Spleen (tissue), 11 donors: ENCODE data around the gene TSC22D1. TPM values are rescaled to one million over a fixed set of nuclear protein-coding genes. Genes with fewer than 3 reads are reported as not detected.

Experiments used
- DNase-seq: peaks from one replicate; pipeline ENCODE4 v3.0.0-alpha.2; 2020
- H3K27ac ChIP-seq, 8 donors: fragments of 200-600 bp; sonication (generic) in 7 of 8; 1 replicate in 4 of 8; 2 replicates in 4 of 8; pipeline versions ENCODE4 v1.5.0 to v1.8.0; 2016 to 2021; ENCODE audit warnings: inconsistent platforms in 4 of 8, mild to moderate bottlenecking in 4 of 8, moderate library complexity in 1 of 8
- H3K27me3 ChIP-seq, 7 donors: fragments of 200-600 bp; sonication (generic) in 6 of 7; replicated peaks in 1 of 7; 1 replicate in 4 of 7; 2 replicates in 3 of 7; pipeline versions ENCODE4 v1.5.0 to v1.8.0; 2016 to 2021; ENCODE audit warnings: inconsistent platforms in 3 of 7, mild to moderate bottlenecking in 1 of 7
- H3K36me3 ChIP-seq, 6 donors: fragments of 200-600 bp; sonication (generic) in 5 of 6; 1 replicate in 4 of 6; 2 replicates in 2 of 6; pipeline versions ENCODE4 v1.5.0 to v1.8.0; 2016 to 2021; ENCODE audit warnings: inconsistent platforms in 2 of 6
- H3K4me1 ChIP-seq, 6 donors: fragments of 200-600 bp; sonication (generic) in 5 of 6; 1 replicate in 3 of 6; 2 replicates in 3 of 6; pipeline versions ENCODE4 v1.5.0 to v1.8.0; 2016 to 2021; ENCODE audit warnings: inconsistent platforms in 3 of 6
- H3K4me3 ChIP-seq, 8 donors: fragments of 200-600 bp; sonication (generic) in 7 of 8; 1 replicate in 4 of 8; 2 replicates in 4 of 8; pipeline versions ENCODE4 v1.5.0 to v1.8.0; 2016 to 2021; ENCODE audit warnings: inconsistent platforms in 4 of 8, mild to moderate bottlenecking in 4 of 8, moderate library complexity in 2 of 8
- H3K9me3 ChIP-seq, 8 donors: fragments of 200-600 bp; sonication (generic) in 7 of 8; 1 replicate in 4 of 8; 2 replicates in 4 of 8; pipeline versions ENCODE4 v1.5.0 to v1.8.0; 2016 to 2021; ENCODE audit warnings: inconsistent platforms in 4 of 8
- POLR2A ChIP-seq, 3 donors: fragments of 450-650 bp; IDR thresholded peaks; one replicate each; pipeline ENCODE4 v1.5.1; 2017; ENCODE audit warnings: antibody characterized with exemption in 3 of 3, mild to moderate bottlenecking in 1 of 3
- POLR2AphosphoS5 ChIP-seq, 3 donors: sonication (generic); formaldehyde crosslinking; IDR thresholded peaks; one replicate each; pipeline ENCODE4 v1.5.1; 2017; ENCODE audit warnings: antibody characterized with exemption in 3 of 3
- WGBS, 5 donors: extraction: QIAGEN DNeasy Blood & Tissue Kit in 3 of 5; methylation state at CpG; one replicate each; pipeline versions ENCODE4 v1.1.5 to v1.1.7; 2013 to 2018; 5-methylcytosine and 5-hydroxymethylcytosine counted together
- intact Hi-C: fragments of 100-400 bp; cut with DNase I; formaldehyde crosslinking; loops from one replicate; pipeline ENCODE4 v1.15.0; 2023; ENCODE audit warnings: low total_unique reads
- polyA plus RNA-seq, 3 donors: library from polyadenylated mRNA; stranded (reverse); fragments of 200-250 nt; gene quantifications; one replicate each; pipeline ENCODE4 v1.2.1, GENCODE V29; 2013
- total RNA-seq, 7 donors: library from RNA; depleted of rRNA in 3 of 7; stranded (reverse); fragments of >200 nt in 3 of 7; fragmentation: NEBNext Ultra II Directional in 4 of 7; extraction: Animal tissue kit (Norgen Biotek cat#: 25700) in 4 of 7; gene quantifications; one replicate each; pipeline versions ENCODE4 v1.1.0 to v1.2.1, GENCODE V29; 2016 to 2021
- TF ChIP-seq, protein P1 (sequence below), 11 experiments: fragments of 200-600 bp in 7 of 11; fragments of 450-650 bp in 4 of 11; sonication (generic) in 4 of 11; IDR thresholded peaks in 8 of 11; conservative IDR thresholded peaks in 3 of 11; 1 replicate in 7 of 11; 2 replicates in 4 of 11; pipeline versions ENCODE4 v1.4.0 to v1.8.0; 2016 to 2021; ENCODE audit warnings: antibody characterized with exemption in 11 of 11, inconsistent platforms in 4 of 11, mild to moderate bottlenecking in 1 of 11
- donor health status: healthy with polysubstance abuse.
- donor health status: DM: no; HTN: no; CAD: no; lungs with moderate emphysema.
- donor health status: DM: no; HTN: no; CAD: no.
- donor health status: Bipolar disorder and iron deficiency.
- donor health status: healthy.
- donor health status: DM: no; HTN: no; CAD: no.
- donor health status: DM: yes; HTN: yes; CAD: no.

Gene TSC22D1
- total and polyA plus RNA-seq, 10 donors, result 14.3 to 66.3 (median 42.6) TPM

DNA sequence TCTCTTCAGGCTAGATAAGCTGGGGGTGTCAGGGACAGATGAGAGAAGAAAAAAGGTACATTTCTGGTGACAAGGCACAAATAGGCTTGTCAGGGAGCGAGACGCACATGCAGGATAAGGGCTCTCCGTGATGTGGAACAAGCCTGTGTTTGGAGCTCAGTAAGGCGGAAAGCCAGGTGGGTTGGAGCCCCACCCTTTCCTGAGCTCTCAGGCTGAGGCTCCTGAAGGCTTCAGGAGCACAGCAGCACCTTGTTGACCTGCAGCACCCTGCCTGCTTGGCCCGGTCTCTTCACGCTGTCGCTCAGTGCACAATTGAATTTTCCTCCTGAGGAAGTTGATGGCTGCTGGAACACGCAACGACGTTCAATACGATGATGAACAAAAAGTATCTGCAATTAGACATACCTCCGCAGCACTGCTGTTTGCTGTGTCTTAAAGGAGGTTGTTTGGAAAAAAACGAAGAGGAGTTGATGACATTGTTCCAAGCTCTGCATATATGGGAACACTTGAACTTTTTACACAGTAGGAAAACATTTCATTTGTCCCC, 173.2 kb downstream of the TSC22D1 start:
- H3K36me3 ChIP-seq, result no peaks in the 10 kb centered on the region
- H3K9me3 ChIP-seq, result no peaks in the 10 kb centered on the region
- WGBS, 5 donors, result 88 to 91% (median 89%) methylated on average over 13 of the region's 13 CpGs
- peak; percentile 23 for DNase-seq
- no peak overlapping the region for H3K27ac ChIP-seq
- intact Hi-C loops, result no loop called here
- no peak overlapping the region for H3K4me3 ChIP-seq
- no peak for TF ChIP-seq POLR2AphosphoS5 (IDR thresholded peaks at IDR 0.05)
- TF ChIP-seq, protein P1, sequence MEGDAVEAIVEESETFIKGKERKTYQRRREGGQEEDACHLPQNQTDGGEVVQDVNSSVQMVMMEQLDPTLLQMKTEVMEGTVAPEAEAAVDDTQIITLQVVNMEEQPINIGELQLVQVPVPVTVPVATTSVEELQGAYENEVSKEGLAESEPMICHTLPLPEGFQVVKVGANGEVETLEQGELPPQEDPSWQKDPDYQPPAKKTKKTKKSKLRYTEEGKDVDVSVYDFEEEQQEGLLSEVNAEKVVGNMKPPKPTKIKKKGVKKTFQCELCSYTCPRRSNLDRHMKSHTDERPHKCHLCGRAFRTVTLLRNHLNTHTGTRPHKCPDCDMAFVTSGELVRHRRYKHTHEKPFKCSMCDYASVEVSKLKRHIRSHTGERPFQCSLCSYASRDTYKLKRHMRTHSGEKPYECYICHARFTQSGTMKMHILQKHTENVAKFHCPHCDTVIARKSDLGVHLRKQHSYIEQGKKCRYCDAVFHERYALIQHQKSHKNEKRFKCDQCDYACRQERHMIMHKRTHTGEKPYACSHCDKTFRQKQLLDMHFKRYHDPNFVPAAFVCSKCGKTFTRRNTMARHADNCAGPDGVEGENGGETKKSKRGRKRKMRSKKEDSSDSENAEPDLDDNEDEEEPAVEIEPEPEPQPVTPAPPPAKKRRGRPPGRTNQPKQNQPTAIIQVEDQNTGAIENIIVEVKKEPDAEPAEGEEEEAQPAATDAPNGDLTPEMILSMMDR (IDR thresholded peaks at IDR 0.05 in 8 of 11, conservative IDR thresholded peaks at IDR 0.05 in 3 of 11), result no peak
- TF ChIP-seq POLR2A (IDR thresholded peaks at IDR 0.05), result no peak
- peaks cover 0 to 25% (median 0%) of the 10 kb centered on the region in 7 donors for H3K27me3 ChIP-seq
- H3K4me1 ChIP-seq, result peaks cover 0 to 10% (median 2%) of the 10 kb centered on the region in 6 donors

DNA sequence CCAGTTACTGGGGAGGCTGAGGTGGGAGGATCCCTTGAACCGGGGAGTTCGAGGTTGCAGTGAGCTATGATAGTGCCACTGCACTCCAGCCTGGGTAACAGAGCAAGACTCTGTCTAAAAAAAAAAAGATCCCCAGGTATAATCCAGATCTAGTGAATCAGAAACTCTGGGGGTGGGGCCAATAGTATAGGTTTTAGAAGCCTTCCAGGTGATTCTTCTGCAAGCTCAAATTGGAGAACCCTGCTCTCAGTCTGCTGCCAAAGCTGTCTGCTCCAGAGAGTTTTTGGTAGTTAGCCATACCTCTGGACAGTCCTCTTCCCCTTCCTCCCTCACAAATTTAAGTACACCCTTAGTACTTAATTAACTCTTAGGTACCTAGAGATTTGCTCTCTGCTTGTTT, 174.6 kb downstream of the TSC22D1 start:
- intact Hi-C loops, result no loop called here
- no peaks in the 10 kb centered on the region for H3K9me3 ChIP-seq
- TF ChIP-seq, protein P1 (IDR thresholded peaks at IDR 0.05 in 8 of 11, conservative IDR thresholded peaks at IDR 0.05 in 3 of 11), result no peak
- no peak for TF ChIP-seq POLR2AphosphoS5 (IDR thresholded peaks at IDR 0.05)
- no peak for TF ChIP-seq POLR2A (IDR thresholded peaks at IDR 0.05)
- no peak for DNase-seq
- 39 to 77% (median 68%) methylated on average over 2 of the region's 2 CpGs for WGBS, 5 donors
- no peak overlapping the region for H3K27ac ChIP-seq
- no peaks in the 10 kb centered on the region for H3K36me3 ChIP-seq
- H3K4me1 ChIP-seq, result peaks cover 0 to 6% (median under 1%) of the 10 kb centered on the region in 6 donors
- H3K4me3 ChIP-seq, result no peak overlapping the region
- peaks cover 0 to 25% (median 0%) of the 10 kb centered on the region in 7 donors for H3K27me3 ChIP-seq

DNA sequence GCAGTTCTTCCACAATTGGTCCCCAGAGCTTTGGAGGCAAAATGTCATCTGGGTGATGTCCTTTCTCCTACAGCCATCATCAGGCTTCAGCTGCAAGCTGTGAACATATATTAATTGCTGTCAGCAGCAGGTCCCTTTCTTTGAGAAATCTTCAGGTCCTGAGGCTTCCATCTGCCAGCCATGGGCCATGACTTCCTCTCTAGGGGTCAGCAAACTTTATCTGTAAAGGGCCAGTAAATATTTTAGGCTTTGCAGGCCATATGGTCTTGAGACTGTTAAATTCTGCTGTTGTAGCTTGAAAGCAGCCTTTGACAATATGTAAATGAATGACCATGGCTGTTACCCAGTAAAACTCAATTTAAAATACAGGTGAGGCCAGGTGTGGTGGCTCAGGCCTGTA, 175.4 kb downstream of the TSC22D1 start:
- TF ChIP-seq, protein P1 (IDR thresholded peaks at IDR 0.05 in 8 of 11, conservative IDR thresholded peaks at IDR 0.05 in 3 of 11), result no peak
- TF ChIP-seq POLR2AphosphoS5 (IDR thresholded peaks at IDR 0.05), result no peak
- TF ChIP-seq POLR2A (IDR thresholded peaks at IDR 0.05), result no peak
- H3K4me1 ChIP-seq, result peaks cover 0 to 2% (median 0%) of the 10 kb centered on the region in 6 donors
- DNase-seq, result no peak
- intact Hi-C loops, result no loop called here
- H3K4me3 ChIP-seq, result no peak overlapping the region
- H3K27ac ChIP-seq, result no peak overlapping the region
- peaks cover 0 to 17% (median 0%) of the 10 kb centered on the region in 7 donors for H3K27me3 ChIP-seq
- H3K9me3 ChIP-seq, result no peaks in the 10 kb centered on the region
- no peaks in the 10 kb centered on the region for H3K36me3 ChIP-seq

DNA sequence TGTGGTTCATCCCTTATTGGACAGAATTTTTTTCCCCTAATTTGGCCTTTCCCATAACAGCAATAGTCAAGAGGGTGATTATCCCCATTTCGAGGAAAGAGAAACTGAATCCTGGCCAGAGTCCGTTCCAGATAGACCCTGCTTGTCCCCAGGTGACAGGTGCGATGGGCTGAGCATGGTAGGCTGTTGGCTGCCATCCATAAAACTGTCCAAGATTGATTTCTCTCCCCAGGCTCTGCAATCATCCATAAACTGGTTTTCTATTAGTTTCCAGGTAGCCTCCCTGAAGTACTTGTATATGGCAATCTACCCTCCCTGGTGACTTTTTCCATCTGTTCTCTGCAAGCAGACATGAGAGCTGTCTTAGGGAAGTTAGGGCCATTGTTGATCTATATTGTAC, 177.1 kb downstream of the TSC22D1 start:
- Histone ChIP-seq H3K4me3 (no peak overlapping the region), H3K27me3 (peaks cover 0 to 4% (median 0%) of the 10 kb centered on the region in 7 donors), H3K9me3 (no peaks in the 10 kb centered on the region), H3K36me3 (no peaks in the 10 kb centered on the region), H3K4me1 (no peaks in the 10 kb centered on the region), H3K27ac (no peak overlapping the region)
- intact Hi-C loops, result no loop called here
- TF ChIP-seq POLR2A (IDR thresholded peaks at IDR 0.05) (no peak), POLR2AphosphoS5 (IDR thresholded peaks at IDR 0.05) (no peak)
- WGBS, 5 donors, result 86 to 96% (median 91%) methylated on average over 3 of the region's 3 CpGs
- DNase-seq, result no peak
